NCI-H524 treated with DMSO at 0.1 percent for 48 hours (cell line): ENCODE results near the gene RASL11A.
"Not testable (repeated sequence)": the region's sequence is repeated elsewhere in the genome, so short reads cannot be mapped to it uniquely, and the experiment has no call there.

Experiments used
- DNase-seq: peaks from one replicate; lab custom pipeline; 2025; lab: John Stamatoyannopoulos, UW

The RASL11A gene

GRCh38 chr13:27267596-27267995 is 3.0 kb upstream of the RASL11A start:
- no peak for DNase-seq

GRCh38 chr13:27269114-27269665 is 1.4 kb upstream of the RASL11A start:
- no peak for DNase-seq

GRCh38 chr13:27271570-27272096 is 1.0 kb downstream of the RASL11A start:
- no peak for DNase-seq

GRCh38 chr13:27273658-27274425 is 3.2 kb downstream of the RASL11A start:
- DNase-seq, result no peak

GRCh38 chr13:27274631-27275030 is 4.0 kb downstream of the RASL11A start:
- no peak for DNase-seq

GRCh38 chr13:27276188-27276587 is 5.6 kb downstream of the RASL11A start:
- DNase-seq, result no peak

- DNase-seq, result no peak
Observed at GRCh38 chr13:27279506-27279905, 8.9 kb downstream of the RASL11A start.

- DNase-seq, result no peak
Observed at GRCh38 chr13:27280009-27280656, 9.5 kb downstream of the RASL11A start.

- DNase-seq, result no peak
Observed at GRCh38 chr13:27280841-27281240, 10.2 kb downstream of the RASL11A start.

- no peak for DNase-seq
Observed at GRCh38 chr13:27281420-27281819, 10.8 kb downstream of the RASL11A start.

GRCh38 chr13:27283906-27284493 is 13.4 kb downstream of the RASL11A start:
- DNase-seq, result no peak

GRCh38 chr13:27288392-27288791 is 17.8 kb downstream of the RASL11A start:
- no peak for DNase-seq

GRCh38 chr13:27289011-27289665 is 18.5 kb downstream of the RASL11A start:
- no peak for DNase-seq

- DNase-seq, result no peak
Observed at GRCh38 chr13:27290715-27291114, 20.1 kb downstream of the RASL11A start.

GRCh38 chr13:27291967-27292366 is 21.3 kb downstream of the RASL11A start:
- DNase-seq, result not testable (repeated sequence)

- no peak for DNase-seq
Observed at GRCh38 chr13:27293076-27293691, 22.6 kb downstream of the RASL11A start.

GRCh38 chr13:27293873-27294515 is 23.4 kb downstream of the RASL11A start:
- DNase-seq, result no peak

GRCh38 chr13:27295096-27295495 is 24.5 kb downstream of the RASL11A start:
- DNase-seq, result no peak

GRCh38 chr13:27295660-27296059 is 25.0 kb downstream of the RASL11A start:
- DNase-seq, result no peak

- no peak for DNase-seq
Observed at GRCh38 chr13:27296496-27296895, 25.9 kb downstream of the RASL11A start.

GRCh38 chr13:27298849-27299248 is 28.2 kb downstream of the RASL11A start:
- DNase-seq, result no peak
